Measurements from ENCODE around the gene FLG2.
A peak's percentile ranks its signal among the peaks of the same experiment; 100 is the strongest.
"Not testable (repeated sequence)": the region's sequence is repeated elsewhere in the genome, so short reads cannot be mapped to it uniquely, and the experiment has no call there.

Gene FLG2

DNA sequence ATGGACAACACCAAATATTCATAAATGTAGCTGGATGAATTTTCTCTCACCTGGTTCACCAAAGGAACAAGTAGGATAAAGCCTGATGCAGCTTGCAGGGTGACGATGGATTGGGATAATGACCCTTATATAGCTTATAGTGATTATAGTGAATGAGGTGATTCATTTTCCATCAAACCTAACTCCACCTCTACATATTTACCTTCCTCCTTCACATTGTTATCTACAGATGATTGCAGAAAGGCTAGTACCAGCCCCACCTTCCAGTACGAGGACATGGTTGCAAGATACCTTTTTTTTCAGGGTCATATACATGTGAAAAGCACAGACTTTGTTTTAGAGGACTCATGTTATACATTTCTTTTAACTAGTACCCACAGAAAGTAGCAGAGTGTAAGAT is at the start of gene FLG2:
TSS of gene FLG2 (minus strand) at position 101 of the 400 bp plus-strand sequence. CDS start 1,122 bp downstream, outside the sequence.
- no peak for DNase-seq

DNA sequence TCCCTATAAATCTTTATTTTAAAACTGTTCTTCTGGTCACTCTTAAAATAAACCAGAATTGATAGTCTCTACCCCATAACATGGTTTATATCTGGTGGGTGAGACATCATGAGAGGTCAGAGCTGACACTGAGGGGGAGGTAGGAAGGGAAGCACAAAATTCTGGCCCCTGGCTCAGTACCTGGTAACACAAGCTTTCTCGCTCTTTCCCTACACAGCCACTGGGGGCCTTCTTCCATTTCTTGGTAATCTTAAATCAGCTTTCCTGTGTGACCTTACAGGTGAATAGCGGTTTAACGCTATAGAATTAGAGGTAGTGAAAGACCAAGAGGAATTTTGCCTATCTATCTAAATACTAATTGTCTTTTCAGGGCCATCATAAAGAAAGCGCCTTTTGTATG is 48.9 kb upstream of the FLG2 start:
- DNase-seq = no peak

DNA sequence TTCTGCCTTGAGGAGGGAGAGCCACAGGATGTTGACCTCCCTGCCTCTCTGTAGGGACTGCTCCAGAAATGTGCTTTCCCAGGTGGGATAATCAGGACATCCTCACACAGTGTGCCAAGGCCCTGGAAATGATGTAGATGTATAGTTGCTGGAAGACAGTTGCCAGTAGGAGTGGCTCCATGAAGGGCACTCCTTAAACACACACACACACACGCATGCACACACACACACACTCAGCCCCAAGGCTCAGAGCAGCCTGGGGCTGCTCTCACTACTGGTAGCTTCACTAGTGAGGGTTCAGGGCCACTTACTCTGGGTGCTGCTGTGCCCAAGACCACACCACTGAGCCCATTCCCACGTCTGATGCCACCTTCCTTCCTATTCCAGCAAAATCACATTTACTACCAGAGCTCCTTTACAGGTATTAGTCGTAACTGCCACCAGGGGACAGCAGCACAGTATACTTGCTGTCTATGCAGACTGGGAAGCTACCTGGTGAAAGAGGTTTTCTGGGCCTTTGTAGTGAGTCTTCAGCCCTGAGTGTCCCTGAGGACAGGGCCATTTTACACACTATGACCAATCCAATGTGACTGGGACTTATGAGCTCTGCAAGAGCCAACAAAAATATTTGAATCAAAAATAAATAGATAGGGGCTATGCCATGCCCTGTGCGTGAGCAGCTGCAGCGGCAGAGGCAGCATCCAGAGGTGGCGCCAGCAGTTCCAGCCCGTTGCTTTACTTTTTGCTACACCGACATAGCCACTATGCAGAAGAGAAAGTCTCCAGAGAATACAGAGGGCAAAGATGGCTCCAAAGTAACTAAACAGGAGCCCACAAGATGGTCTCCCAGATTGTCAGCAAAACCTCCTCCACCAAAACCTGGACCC is 39.2 kb upstream of the FLG2 start:
- no peak for DNase-seq

DNA sequence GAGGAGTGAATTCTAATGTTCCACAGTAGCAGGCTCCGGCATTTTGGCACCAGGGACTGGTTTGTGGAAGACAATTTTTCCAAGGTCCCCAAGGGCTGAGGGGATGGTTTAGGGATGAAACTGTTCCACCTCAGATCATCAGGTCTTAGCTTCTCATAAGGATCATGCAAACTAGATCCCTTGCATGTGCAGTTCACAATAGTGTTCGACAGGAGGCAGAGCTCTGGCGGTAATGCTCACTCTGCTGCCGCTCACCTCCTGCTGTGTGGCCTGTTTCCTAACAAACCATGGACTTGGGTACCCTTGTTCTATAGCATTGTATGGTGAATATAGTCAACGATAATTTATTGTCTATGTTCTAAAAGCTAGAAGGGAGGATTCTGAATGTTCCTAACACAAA is 37.7 kb upstream of the FLG2 start:
- DNase-seq = no peak

DNA sequence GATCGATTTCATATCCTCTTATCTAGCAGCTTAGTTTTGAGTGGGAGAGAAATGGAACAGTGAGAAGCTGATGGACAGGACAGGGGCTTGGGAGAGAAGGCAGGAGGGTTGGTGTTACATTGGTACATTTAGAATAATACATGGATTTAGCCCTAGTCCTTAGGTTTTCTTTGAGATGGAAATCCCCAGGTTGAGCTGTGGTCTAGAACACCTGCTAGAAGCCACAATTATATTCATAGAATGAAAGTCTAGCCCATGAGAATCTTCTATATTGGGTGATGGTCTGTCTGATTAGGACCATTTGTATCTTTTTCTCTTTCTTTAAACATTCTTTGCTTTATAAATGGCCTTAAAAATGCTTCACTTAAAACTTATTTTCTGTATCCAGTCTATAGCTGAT is 34.3 kb upstream of the FLG2 start:
- DNase-seq = no peak

DNA sequence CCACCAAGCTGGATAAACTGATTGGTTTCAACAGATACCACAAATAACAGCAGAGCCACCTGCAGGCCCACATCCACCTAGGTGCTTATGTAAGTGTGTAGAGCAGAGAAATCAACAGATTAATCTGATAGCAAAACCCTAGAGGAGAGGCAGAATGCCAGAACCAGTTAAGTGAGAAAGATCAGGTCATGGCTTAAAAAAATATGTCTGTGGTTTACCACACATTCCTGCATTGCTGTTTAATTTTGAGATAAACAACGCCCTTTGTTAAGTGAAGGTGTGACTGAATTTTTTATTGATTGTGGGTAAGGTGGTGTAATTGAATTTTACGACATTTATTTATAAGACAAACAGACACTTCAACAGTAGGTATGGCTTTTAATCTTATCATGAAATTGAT is 33.1 kb upstream of the FLG2 start:
- DNase-seq = no peak

DNA sequence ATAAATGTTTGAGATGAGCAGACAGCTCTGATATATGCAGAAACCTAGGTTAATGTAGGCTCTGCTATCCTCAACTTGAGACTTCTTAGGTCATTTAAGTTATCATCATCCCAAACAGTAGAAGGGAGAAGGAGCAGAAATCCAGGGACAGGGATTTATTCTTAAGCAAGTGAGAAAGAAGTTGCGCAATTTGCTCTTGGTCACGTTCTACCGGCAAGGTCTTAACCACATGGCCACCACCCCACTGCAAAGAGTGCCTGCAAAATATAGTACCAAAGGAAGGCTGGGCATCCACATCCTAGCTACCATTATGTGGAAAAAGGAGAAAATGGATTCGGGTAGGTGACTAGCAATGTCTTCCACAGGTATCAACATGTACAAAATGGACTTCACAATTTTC is 29.1 kb upstream of the FLG2 start:
- DNase-seq = no peak

DNA sequence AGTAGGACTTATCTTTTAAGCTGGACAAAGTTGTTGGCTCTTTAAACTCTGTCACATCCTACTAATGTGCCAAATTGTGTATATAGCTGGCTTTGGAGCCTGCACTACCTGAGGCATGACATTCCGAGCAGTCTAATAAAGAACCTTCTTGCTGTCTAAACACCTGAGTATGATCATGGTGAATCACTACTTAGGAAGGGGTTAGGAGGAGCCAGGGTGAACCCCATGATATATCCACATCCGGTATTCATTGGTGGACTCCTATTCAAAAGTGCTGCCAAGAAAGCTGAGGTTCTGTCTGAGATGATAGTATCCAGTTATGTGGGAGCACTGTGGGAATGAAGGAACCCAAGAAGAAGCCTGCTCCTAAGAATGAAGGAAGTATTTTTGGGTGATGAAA is 27.1 kb upstream of the FLG2 start:
- DNase-seq = no peak

DNA sequence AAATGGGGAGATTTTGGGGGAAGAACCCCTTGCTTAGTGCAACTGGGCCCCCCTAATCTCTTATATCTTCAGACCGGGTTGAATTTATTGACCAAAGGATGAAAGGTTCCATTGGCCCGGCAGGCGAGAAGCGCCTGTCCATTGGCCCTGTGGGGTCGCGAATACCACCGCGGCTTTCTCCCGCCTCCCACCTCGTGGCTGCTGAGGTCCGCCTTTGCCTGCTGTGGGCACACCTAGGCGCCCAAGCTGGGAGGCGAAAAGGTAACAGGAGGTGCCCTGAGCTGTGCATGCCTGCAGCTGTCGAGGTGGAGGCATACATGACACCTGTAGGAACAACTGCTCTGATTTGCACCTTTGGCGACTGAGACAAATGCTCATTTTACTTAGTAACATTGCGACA is 21.1 kb upstream of the FLG2 start:
- DNase-seq = no peak

DNA sequence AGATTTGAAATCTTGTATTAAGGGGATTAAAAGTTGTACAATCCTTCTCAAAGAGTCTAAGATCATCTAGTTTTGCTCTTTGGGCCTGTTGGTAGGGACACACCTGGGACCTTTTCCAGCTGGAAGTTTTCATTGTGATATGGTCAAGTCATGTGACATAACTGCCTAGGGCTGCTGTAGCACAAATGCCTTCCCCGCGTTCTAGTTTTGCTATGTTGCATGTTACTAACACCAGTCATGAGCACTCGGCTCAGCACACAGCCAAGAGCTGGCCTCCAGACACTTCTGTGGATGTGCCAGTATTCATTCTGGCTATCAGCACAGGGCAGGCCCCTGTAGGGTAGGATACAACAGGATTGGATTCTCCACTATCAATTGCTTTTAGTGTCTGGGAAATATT is 14.6 kb upstream of the FLG2 start:
- no peak for DNase-seq

DNA sequence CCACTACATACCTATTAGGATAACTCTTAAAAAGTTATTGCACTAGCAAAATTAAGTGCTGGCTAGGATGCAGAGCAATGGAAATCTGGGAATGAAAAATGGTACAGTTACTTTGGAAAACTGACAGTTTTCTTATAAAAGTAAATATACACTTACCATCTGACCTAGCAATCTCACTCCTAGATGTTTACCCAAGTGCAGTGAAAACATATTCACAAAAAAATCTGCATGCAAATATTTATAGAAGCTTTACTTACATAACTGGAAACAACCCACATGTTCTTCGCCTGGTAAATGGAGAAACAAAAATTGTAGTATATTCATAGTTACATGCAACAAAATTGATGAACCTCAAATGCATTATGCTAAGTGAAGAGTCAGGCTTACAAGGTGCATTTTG is 12.9 kb upstream of the FLG2 start:
- DNase-seq = no peak

DNA sequence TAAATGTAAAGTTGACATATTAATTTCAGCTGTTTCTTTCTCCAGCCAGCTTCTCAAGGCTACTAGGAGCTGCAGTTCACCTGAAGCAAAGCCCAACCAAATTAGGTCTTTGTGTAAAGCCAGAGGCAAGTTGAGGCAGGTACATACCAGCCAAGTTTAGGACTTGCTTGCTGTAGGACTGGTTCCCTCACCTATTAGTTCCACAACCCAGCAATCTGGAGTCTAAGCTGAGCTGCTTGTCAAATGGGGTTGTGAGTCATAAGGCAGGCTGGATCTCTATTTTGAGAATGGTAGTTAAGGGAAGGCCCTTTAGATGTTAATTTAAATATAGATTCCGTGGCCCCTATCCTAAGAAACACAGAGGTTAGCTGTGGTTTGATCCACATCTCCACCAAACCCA is 7.6 kb upstream of the FLG2 start:
- no peak for DNase-seq

DNA sequence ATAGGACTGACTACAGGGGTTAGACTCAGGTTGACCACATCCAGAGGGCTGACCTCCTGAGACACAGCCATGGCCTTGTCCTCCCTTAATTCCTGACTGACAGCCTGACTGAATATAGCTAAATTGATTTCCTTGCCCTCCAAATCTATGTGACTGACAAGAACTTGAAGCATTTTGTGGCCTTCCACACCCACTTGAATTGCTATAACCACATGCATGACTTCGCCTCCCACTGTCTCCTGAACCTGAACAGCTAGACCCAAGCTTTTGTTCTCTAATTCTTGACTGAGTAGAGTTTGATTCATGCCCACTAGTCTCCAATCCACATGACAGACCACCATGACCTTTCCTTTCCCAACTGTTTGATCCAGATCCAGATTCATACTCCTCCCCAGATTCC is 3.1 kb downstream of the FLG2 start:
- no peak for DNase-seq

DNA sequence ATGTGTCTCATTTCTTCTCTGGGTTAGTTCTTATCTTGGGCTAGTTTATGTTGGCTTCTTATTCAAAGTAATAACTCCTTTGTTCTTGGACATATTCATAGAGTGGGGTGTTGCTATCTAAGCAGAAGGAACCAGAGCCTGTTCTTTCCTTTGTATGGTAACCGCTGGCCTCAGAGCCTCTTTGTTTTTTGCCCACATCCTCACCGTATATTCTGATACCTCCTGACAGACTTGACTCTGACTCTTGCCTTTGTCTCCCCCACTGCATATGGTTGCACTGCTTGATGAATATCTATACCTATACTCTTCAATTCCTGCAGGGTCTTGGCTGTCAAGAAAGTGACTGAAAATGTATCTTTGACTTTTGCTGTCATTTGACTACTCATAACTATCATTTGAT is 10.2 kb downstream of the FLG2 start:
- no peak for DNase-seq

DNA sequence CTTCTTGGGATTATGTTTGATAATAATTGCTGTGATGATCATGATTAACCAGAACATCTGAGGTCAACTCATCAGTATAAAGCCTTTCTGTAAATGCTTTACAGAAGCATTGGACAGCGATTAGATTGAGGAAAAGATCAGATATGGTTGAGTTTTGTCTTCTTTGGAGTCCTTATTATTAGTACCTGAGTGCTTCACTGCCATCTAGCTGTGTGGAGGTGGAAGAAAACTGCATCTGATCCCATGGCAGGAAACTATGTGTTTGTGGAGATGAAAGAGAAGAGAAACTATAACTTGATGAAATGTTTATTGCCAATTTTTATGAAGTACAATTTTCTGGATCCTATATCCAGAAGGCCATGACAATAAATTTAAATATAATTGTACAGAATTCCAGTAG is 11.4 kb downstream of the FLG2 start:
- DNase-seq = no peak

DNA sequence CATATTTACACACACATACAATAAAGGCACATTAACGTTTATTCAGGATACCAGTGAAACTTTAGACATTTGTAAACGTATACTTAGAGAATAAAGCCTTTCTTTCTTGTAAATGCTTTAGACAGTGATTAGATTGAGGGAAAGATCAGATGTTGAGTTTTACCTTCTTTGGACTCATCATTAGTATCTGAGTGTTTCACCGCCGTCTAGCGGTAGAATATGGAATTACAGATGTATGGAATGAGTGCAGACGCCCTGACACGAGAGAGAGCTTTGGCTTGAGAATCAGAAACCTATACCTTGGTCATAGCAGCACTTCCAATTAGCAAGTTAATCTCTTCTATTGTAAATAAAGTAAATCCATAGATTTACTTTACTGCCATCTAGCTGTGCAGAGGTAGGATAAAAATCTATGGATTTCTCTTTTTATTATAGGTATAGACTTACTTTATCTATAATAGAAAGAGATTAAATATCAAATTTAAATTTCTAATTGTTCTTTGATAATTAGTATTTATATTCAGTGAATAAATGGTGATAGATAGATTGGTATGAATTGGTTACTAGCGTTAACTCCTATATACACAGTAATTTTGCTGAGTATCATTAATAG is 12.6 kb downstream of the FLG2 start:
- DNase-seq = peak; percentile 13

DNA sequence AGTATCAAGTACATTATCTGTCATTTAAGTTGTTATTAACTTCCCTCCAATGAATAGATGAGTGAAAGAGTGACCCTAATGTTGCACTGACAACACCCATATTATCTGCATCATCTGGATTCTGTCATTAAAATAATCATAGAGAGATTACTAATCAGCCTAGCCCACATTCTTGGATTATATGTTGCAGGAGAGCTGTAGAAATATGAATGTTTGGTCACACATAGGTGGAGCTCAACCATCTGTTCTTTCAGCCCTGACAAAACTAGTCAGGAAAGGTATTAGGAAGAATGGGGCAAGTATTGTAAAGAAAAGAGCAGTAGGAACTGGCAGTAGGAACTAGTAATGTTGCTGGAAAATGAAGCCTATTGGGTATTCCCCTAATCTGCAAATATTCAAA is 15.4 kb downstream of the FLG2 start:
- DNase-seq = no peak

DNA sequence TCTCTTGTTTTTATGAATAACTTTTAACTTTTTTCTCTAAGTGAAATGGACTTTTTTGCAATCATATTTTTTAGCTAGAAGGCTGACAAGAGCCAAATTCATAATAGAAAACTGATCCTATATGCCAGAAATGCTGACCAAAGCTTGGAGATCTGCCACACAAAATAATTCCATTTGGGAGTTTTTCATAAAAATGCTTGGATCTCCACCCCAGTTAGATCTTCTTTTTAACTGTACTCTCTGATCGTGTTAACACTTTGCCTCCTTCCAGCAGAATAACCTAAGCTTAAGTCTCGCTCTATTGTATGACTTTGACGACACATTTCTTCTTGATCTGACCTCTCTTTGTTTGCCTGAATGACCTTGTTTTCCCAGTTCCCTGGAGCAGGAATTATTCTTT is 16.8 kb downstream of the FLG2 start:
- DNase-seq = no peak

DNA sequence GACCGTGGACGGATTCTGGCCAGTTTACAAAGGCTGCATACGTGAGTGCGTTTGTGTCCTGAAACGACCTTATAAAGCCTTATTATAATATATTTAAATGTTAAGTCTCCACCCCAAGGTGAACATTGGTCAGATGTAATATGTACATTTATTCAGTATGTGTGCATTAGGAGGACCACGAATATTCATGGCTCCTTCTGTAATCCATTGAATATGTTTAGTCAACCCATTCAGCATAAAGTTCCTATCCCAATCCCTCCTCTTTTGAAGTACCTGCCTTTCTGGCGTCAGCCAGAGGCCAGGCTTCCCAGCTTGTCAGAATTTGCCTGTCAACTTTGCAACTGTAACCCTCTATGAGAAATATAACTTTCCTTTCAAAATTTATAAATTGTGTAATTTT is 24.4 kb downstream of the FLG2 start:
- DNase-seq = no peak

DNA sequence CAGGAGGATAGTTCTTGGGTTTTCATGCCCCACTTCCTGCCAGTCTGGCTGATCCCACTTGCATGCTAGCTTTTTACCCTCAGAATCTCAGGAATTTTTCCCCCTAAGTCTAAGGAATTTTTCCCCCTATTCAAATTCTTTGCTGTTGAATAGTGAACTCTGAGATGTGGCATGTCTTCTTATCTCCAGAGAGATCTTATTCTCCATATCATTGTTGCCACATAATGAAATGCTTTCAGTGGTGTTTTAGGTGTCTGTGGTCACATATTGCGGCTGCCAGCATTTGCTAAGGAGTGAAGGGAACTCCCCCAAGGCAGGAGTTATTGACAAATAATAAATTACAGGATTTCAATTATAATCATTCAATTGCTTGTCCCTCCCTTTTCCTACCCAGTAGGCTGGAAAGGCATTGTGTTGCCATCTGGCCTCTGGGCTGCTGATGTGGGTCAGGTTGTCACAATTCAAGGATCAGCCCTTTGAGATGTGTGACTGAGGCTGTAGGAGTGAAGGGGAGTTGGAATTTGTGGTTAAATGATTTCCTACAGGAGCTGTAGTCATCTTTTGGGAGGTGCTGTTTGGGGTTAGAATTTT is 30.9 kb downstream of the FLG2 start:
- no peak for DNase-seq

DNA sequence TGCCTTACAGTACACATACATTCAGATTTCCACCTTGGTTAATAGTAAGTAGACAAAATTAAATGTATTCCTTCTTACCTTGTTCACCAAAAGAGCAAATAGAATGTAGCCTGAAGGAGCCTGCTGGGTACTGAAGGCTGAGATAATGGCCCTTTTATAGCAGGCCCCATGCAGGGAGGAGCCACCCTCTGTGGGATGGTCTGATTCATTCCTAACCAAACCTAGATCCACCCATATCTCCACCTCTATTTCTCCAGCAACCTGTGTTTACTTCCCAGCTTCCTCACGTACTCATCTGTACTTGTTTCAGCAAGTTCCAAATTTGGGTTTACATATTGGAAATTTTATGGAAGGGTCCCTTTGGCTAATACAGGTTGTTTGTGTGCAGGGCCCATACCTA is 34.7 kb downstream of the FLG2 start, which contains the start of gene FLG:
TSS of gene FLG (minus strand) at position 129 of the 400 bp plus-strand sequence. CDS start 9,783 bp downstream, outside the sequence.
- DNase-seq = no peak

DNA sequence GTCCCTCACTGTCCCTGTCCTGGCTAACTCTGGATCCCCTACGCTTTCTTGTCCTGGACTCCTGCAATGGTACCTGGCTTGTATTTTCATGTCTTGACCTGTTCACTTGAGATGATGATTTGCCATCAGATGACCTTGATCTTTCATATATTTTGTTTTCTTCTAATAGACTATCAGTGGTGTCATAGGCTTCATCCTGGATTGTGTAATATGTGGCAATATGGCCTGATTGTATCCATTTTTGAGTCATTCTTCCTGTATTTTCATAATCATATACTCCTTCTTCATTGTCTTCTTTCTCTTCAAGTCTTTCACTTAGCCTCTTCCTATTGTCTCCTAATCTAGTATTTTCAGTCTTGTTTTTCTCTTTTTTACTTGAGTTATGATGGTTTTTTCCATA is 45.8 kb downstream of the FLG2 start:
- DNase-seq = no peak

DNA sequence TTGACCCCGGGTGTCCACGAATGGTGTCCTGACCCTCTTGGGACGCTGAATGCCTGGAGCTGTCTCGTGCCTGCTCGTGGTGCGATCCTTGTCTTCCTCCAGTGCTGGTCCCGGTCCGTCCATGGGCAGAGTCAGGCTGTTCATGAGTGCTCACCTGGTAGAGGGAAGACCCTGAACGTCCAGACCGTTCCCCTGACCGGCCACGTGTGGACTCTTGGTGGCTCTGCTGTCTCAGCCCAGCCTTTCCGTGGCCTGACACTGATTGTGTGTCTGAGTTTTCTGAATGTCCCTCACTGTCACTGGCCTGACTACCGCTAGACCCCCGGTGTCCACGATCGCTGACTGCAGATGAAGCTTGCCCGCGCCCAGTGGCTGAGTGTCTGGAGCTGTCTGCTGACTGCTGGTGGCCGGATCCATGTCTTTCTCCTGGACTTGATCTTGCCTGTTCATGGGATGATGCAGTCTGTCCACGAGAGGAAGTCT is 46.4 kb downstream of the FLG2 start:
- no peak for DNase-seq

DNA sequence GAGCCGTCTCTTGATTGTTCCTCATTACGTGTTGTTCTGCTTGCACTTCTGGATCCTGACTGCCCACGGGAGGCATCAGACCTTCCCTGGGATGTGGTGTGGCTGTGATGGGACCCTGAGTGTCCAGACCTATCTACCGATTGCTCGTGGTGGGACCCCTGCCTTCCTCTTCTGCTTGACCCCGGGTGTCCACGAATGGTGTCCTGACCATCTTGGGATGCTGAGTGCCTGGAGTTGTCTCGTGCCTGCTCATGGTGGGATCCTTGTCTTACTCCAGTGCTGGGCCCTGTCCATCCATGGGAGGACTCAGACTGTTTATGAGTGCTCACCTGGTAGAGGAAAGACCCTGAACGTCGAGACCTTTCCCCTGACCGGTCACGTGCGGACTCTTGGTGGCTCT is 47.6 kb downstream of the FLG2 start:
- DNase-seq = not testable (repeated sequence)
